Umbilical cord (tissue), 2 donors: ENCODE data around the gene ZBTB7C. TPM values are rescaled to one million over a fixed set of nuclear protein-coding genes. Genes with fewer than 3 reads are reported as not detected.

Source experiments
- DNase-seq: peaks from one replicate; pipeline ENCODE4 v3.0.0-alpha.2; 2015; ENCODE audit warnings: low spot score
- total RNA-seq: library from RNA; depleted of rRNA; stranded (reverse); fragments of >200 nt; gene quantifications from one replicate; pipeline ENCODE4 v1.2.3, GENCODE V29; 2014; ENCODE audit warnings: low replicate concordance; ENCODE audit not compliant: insufficient read depth

Gene ZBTB7C
- total RNA-seq, 1 donor from 2014 or later = 1.7 TPM

GRCh38 chr18:48040457-48041110 lies 368.6 kb downstream of the ZBTB7C start:
- no peak for DNase-seq

GRCh38 chr18:48039769-48040215 lies 369.4 kb downstream of the ZBTB7C start:
- no peak for DNase-seq

GRCh38 chr18:48038636-48039035 lies 370.5 kb downstream of the ZBTB7C start:
- no peak for DNase-seq

- no peak for DNase-seq
Measured at GRCh38 chr18:48037481-48038271, 371.5 kb downstream of the ZBTB7C start.

- DNase-seq = no peak
Measured at GRCh38 chr18:48036641-48037421, 372.4 kb downstream of the ZBTB7C start.

- no peak for DNase-seq
Measured at GRCh38 chr18:48036226-48036625, 373.0 kb downstream of the ZBTB7C start.

GRCh38 chr18:48035556-48035860 lies 373.7 kb downstream of the ZBTB7C start:
- no peak for DNase-seq

GRCh38 chr18:48034651-48035555 lies 374.3 kb downstream of the ZBTB7C start:
- DNase-seq = no peak

- no peak for DNase-seq
Measured at GRCh38 chr18:48033790-48034650, 375.2 kb downstream of the ZBTB7C start.

- peak; percentile 70 for DNase-seq
Measured at GRCh38 chr18:48032876-48033789, 376.1 kb downstream of the ZBTB7C start.

GRCh38 chr18:48031641-48032040 lies 377.5 kb downstream of the ZBTB7C start:
- no peak for DNase-seq

- peak; percentile 79 for DNase-seq
Measured at GRCh38 chr18:48030616-48031480, 378.3 kb downstream of the ZBTB7C start.

GRCh38 chr18:48029296-48029986 lies 379.7 kb downstream of the ZBTB7C start:
- no peak for DNase-seq

GRCh38 chr18:48028696-48029095 lies 380.5 kb downstream of the ZBTB7C start:
- DNase-seq = no peak

GRCh38 chr18:48028081-48028480 lies 381.1 kb downstream of the ZBTB7C start:
- DNase-seq = no peak

- DNase-seq = peak; percentile 48
Measured at GRCh38 chr18:48027401-48027963, 381.7 kb downstream of the ZBTB7C start.

GRCh38 chr18:48026216-48026615 lies 383.0 kb downstream of the ZBTB7C start:
- no peak for DNase-seq
